ENCODE data around the gene SGIP1.

DNA sequence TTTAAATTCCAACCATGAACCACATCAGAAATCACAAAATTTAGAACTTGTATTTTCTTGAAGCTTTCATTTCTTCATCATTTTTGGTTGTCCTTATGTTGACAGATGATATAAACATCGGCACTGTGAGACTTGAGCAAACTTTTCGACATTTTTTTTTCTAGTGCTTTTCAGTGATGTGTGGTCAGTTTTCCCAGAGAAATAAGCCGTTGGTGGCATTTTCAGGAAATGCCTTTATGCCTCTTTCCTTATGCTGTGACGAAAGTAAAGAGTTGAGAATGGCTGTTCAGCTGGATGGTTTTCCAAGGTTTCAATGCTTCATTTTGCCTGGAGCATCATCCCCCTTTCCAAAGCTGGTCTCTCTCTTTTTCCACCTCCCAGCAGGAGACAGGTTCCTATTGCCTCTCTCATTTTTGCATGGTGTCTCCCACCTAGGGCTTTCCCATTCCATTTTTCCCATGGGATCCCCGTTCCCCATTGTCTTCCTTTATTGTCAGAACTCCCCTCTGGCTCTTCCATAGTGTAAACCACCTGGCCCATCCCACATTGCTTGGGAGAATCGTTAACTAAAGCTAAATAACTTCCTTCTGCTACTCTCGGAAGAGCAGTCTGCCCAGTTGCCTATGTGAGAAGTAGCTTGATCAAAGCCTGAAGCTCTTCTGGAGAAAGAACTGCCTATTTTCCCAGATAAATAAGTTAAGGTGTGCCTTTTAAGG lies 156.9 kb downstream of the SGIP1 start:
- TF ChIP-seq POLR2AphosphoS5 (IDR thresholded peaks at IDR 0.05) (no peak), POLR2A (IDR thresholded peaks at IDR 0.05) (no peak)
